WTC11 (cell line): Measurements from ENCODE around the gene GPAT3. TPM values are rescaled to one million over a fixed set of nuclear protein-coding genes. Genes with fewer than 3 reads are reported as not detected.

ENCODE experiments used
- ATAC-seq: fragments of 200-7000 bp; cut with Tn5 transposase; 2 replicates; pipeline ENCODE4 v1.10.0; 2021; ENCODE audit warnings: mild to moderate bottlenecking, moderate library complexity
- CTCF ChIA-PET: fragments of 300-600 bp; sonication (Branson Sonifier 250); formaldehyde crosslinking; loops from one replicate; lab custom pipeline; 2021; ENCODE audit warnings: antibody characterized with exemption; lab: Charles Lee
- POLR2A ChIA-PET: fragments of 350-600 bp; sonication (Branson Sonifier 250); formaldehyde crosslinking; loops from one replicate; lab custom pipeline; 2021; ENCODE audit warnings: antibody characterized with exemption; lab: Charles Lee
- DNase-seq: peaks from one replicate; pipeline ENCODE4 v3.0.0; 2021; ENCODE audit warnings: low spot score
- H3K27ac Mint-ChIP-seq: 2 replicates; pipeline ENCODE4 v1.8.0; 2021; ENCODE audit warnings: mixed read lengths
- H3K27me3 Mint-ChIP-seq: 2 replicates; pipeline ENCODE4 v1.8.0; 2021; ENCODE audit warnings: low read depth, mild to moderate bottlenecking, moderate library complexity, mixed read lengths
- H3K36me3 Mint-ChIP-seq: 2 replicates; pipeline ENCODE4 v1.8.0; 2021; ENCODE audit warnings: mixed read lengths
- H3K4me1 Mint-ChIP-seq: 2 replicates; pipeline ENCODE4 v1.8.0; 2022; ENCODE audit warnings: mixed read lengths
- H3K4me3 Mint-ChIP-seq: 2 replicates; pipeline ENCODE4 v1.8.0; 2021; ENCODE audit warnings: mild to moderate bottlenecking, moderate library complexity, mixed read lengths
- H3K9me3 Mint-ChIP-seq: 2 replicates; pipeline ENCODE4 v1.8.0; 2021; ENCODE audit warnings: mixed read lengths
- ATF1 ChIP-seq: sonication (generic); formaldehyde crosslinking; IDR thresholded peaks from 2 replicates; pipeline ENCODE4 v1.8.1; 2023; ENCODE audit warnings: mild to moderate bottlenecking, moderate library complexity, missing genetic modification reagents
- EMX1 ChIP-seq: fragments of 250-450 bp; sonication (Bioruptor Pico); IDR thresholded peaks from 2 replicates; pipeline ENCODE4 v1.8.0; 2021; ENCODE audit warnings: mild to moderate bottlenecking
- ETV6 ChIP-seq: sonication (generic); formaldehyde crosslinking; IDR thresholded peaks from 2 replicates; pipeline ENCODE4 v1.8.1; 2022; ENCODE audit warnings: mild to moderate bottlenecking, missing genetic modification reagents
- FOXP4 ChIP-seq: sonication (generic); formaldehyde crosslinking; IDR thresholded peaks from 2 replicates; pipeline ENCODE4 v1.8.0; 2022; ENCODE audit warnings: mild to moderate bottlenecking, missing genetic modification reagents
- GRHL2 ChIP-seq: fragments of 250-450 bp; sonication (Bioruptor Pico); IDR thresholded peaks from 2 replicates; pipeline ENCODE4 v1.8.0; 2022; ENCODE audit warnings: mild to moderate bottlenecking, moderate library complexity; ENCODE audit not compliant: insufficient replicate concordance, severe bottlenecking
- HMGA2 ChIP-seq: fragments of 250-450 bp; sonication (Bioruptor Pico); IDR thresholded peaks from 2 replicates; pipeline ENCODE4 v1.4.0; 2021; ENCODE audit warnings: mild to moderate bottlenecking, moderate library complexity
- HMGXB4 ChIP-seq: sonication (generic); formaldehyde crosslinking; IDR thresholded peaks from 2 replicates; pipeline ENCODE4 v1.8.1; 2023; ENCODE audit warnings: mild to moderate bottlenecking, moderate library complexity, missing genetic modification reagents
- IRF2 ChIP-seq: sonication (generic); formaldehyde crosslinking; IDR thresholded peaks from 2 replicates; pipeline ENCODE4 v1.8.0; 2022; ENCODE audit warnings: low read depth, missing genetic modification reagents, borderline replicate concordance
- NR2C2 ChIP-seq: sonication (generic); formaldehyde crosslinking; IDR thresholded peaks from 2 replicates; pipeline ENCODE4 v1.8.0; 2022; ENCODE audit warnings: mild to moderate bottlenecking, missing genetic modification reagents
- PREB ChIP-seq: sonication (generic); formaldehyde crosslinking; IDR thresholded peaks from 2 replicates; pipeline ENCODE4 v1.8.1; 2022; ENCODE audit warnings: mild to moderate bottlenecking, missing genetic modification reagents, moderate library complexity, borderline replicate concordance
- RELA ChIP-seq: sonication (generic); formaldehyde crosslinking; IDR thresholded peaks from 2 replicates; pipeline ENCODE4 v1.8.1; 2022; ENCODE audit warnings: missing genetic modification reagents, mild to moderate bottlenecking, borderline replicate concordance
- TP53 ChIP-seq: sonication (generic); formaldehyde crosslinking; IDR thresholded peaks from 2 replicates; pipeline ENCODE4 v1.8.1; 2023; ENCODE audit warnings: mild to moderate bottlenecking, missing genetic modification reagents
- ZNF121 ChIP-seq: sonication (generic); formaldehyde crosslinking; IDR thresholded peaks from 2 replicates; pipeline ENCODE4 v1.8.0; 2023; ENCODE audit warnings: missing genetic modification reagents
- ZNF232 ChIP-seq: sonication (generic); formaldehyde crosslinking; IDR thresholded peaks from 2 replicates; pipeline ENCODE4 v1.8.0; 2022; ENCODE audit warnings: mild to moderate bottlenecking, missing genetic modification reagents
- ZNF281 ChIP-seq: sonication (generic); formaldehyde crosslinking; IDR thresholded peaks from 2 replicates; pipeline ENCODE4 v1.8.0; 2023; ENCODE audit warnings: mild to moderate bottlenecking, missing genetic modification reagents
- ZNF416 ChIP-seq: fragments of 250-450 bp; sonication (Bioruptor Pico); IDR thresholded peaks from 2 replicates; pipeline ENCODE4 v1.9.0; 2021; ENCODE audit warnings: mild to moderate bottlenecking, inconsistent platforms
- ZNF425 ChIP-seq: fragments of 250-450 bp; sonication (Bioruptor Pico); conservative IDR thresholded peaks from 2 replicates; pipeline ENCODE4 v1.9.0; 2021; ENCODE audit warnings: mild to moderate bottlenecking
- total RNA-seq: library from RNA; stranded (reverse); gene quantifications from 3 replicates; pipeline ENCODE4 v1.2.3, GENCODE V29; 2021

The GPAT3 gene
- total RNA-seq, 1 experiment from 2014 or later, result 1.3 TPM

GRCh38 chr4:83581411-83582288 lies 45.7 kb downstream of the GPAT3 start:
- DNase-seq (no peak), ATAC-seq (no peak)
- TF ChIP-seq ZNF281 (CRISPR knock-in tag), result no peak
- H3K4me1 Mint-ChIP-seq, result no peaks in the 10 kb centered on the region
- ChIA-PET CTCF (no interaction called here), POLR2A (interaction anchor here (0.6 kb wide), 1 partner anchor 9 kb away, joined by 4 read pairs; no protein-coding TSS in a partner anchor)
- no peaks in the 10 kb centered on the region for H3K36me3 Mint-ChIP-seq
- H3K9me3 Mint-ChIP-seq, result peaks cover 10% of the 10 kb centered on the region
- no peak overlapping the region for H3K4me3 Mint-ChIP-seq
- no peaks in the 10 kb centered on the region for H3K27me3 Mint-ChIP-seq
- H3K27ac Mint-ChIP-seq, result no peak overlapping the region

GRCh38 chr4:83582289-83582785 lies 46.4 kb downstream of the GPAT3 start:
- no peaks in the 10 kb centered on the region for H3K36me3 Mint-ChIP-seq
- no peak overlapping the region for H3K4me3 Mint-ChIP-seq
- DNase-seq, result no peak
- CTCF ChIA-PET, result no interaction called here
- peaks cover 10% of the 10 kb centered on the region for H3K9me3 Mint-ChIP-seq
- no peaks in the 10 kb centered on the region for H3K27me3 Mint-ChIP-seq
- H3K4me1 Mint-ChIP-seq, result no peaks in the 10 kb centered on the region
- ATAC-seq, result no peak
- POLR2A ChIA-PET, result interaction anchor here (0.7 kb wide), 1 partner anchor 47 kb away, joined by 3 read pairs; no protein-coding TSS in a partner anchor
- TF ChIP-seq ZNF416 (CRISPR knock-in tag) (no peak), HMGA2 (no peak), EMX1 (CRISPR knock-in tag) (no peak), TP53 (CRISPR knock-in tag) (no peak), RELA (CRISPR knock-in tag) (no peak), ZNF121 (CRISPR knock-in tag) (no peak), HMGXB4 (CRISPR knock-in tag) (no peak), ATF1 (CRISPR knock-in tag) (no peak), FOXP4 (CRISPR knock-in tag) (no peak), IRF2 (CRISPR knock-in tag) (no peak), ZNF232 (no peak), PREB (no peak), ZNF425 (CRISPR knock-in tag) (no peak), NR2C2 (CRISPR knock-in tag) (no peak), ETV6 (CRISPR knock-in tag) (no peak), GRHL2 (CRISPR knock-in tag) (no peak)
- H3K27ac Mint-ChIP-seq, result no peak overlapping the region
